Measurements from ENCODE around the gene ADTRP. TPM values are rescaled to one million over a fixed set of nuclear protein-coding genes. Genes with fewer than 3 reads are reported as not detected.

The ADTRP gene
- total RNA-seq, 2 experiments from 2014 or later = 5.5 to 6.0 TPM

DNA sequence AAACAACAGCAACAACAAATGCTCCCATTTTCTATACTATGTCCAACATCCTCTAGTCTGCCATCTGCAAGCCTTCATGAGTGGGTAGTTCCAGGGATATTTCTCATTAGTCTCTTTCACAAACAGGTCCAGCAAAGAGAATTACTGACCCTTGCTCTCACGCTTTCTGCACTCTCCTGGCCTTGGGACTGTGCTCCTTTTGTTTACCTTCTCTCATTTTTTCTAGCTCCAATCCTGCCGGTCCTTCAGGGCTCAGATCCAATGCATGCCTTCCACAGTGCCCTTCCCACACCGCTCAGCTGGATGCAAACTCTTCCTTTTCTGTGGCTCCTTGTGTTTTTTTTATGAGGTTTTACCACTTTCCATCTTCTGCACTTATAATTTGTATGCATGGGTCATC lies 47.2 kb downstream of the ADTRP start:
- Mint-ChIP-seq H3K27ac (peak overlapping the region; percentile 7), H3K27me3 (no peaks in the 10 kb centered on the region), H3K4me3 (no peak overlapping the region), H3K36me3 (ENCODE audit: low read depth) (no peaks in the 10 kb centered on the region), H3K9me3 (no peaks in the 10 kb centered on the region), H3K4me1 (peaks cover 43% of the 10 kb centered on the region)
- POLR2A ChIA-PET = interaction anchor here (0.9 to 1.0 kb wide), 3 partner anchors 8 to 279 kb away, joined by 3 to 4 read pairs (median 3); no protein-coding TSS in a partner anchor
- DNase-seq = no peak
- CTCF ChIA-PET = no interaction called here

- no peak overlapping the region for H3K4me3 Mint-ChIP-seq
- H3K4me1 Mint-ChIP-seq = peaks cover 49% of the 10 kb centered on the region
- ChIA-PET POLR2A (interaction anchor here (1.6 kb wide), 1 partner anchor 18 kb away, joined by 3 read pairs; no protein-coding TSS in a partner anchor), CTCF (interaction anchor here (1.6 kb wide), 1 partner anchor 560 kb away, joined by 3 read pairs; the partner anchor contains the start of gene EDN1)
- H3K27ac Mint-ChIP-seq = no peak overlapping the region
- H3K27me3 Mint-ChIP-seq = no peaks in the 10 kb centered on the region
- H3K9me3 Mint-ChIP-seq = no peaks in the 10 kb centered on the region
- DNase-seq = no peak
- no peaks in the 10 kb centered on the region for H3K36me3 Mint-ChIP-seq (ENCODE audit: low read depth)
Measured at GRCh38 chr6:11730641-11731040, 48.0 kb downstream of the ADTRP start.

- Mint-ChIP-seq H3K9me3 (no peaks in the 10 kb centered on the region), H3K36me3 (ENCODE audit: low read depth) (no peaks in the 10 kb centered on the region), H3K27me3 (no peaks in the 10 kb centered on the region), H3K27ac (peak overlapping the region; percentile 77), H3K4me3 (peak overlapping the region; percentile 12), H3K4me1 (peaks cover 49% of the 10 kb centered on the region)
- POLR2A ChIA-PET = interaction anchor here (1.3 to 1.4 kb wide), 2 partner anchors 15 to 18 kb away, joined by 7 read pairs; no protein-coding TSS in a partner anchor
- DNase-seq = no peak
- CTCF ChIA-PET = no interaction called here
Measured at GRCh38 chr6:11729076-11729475, 49.5 kb downstream of the ADTRP start.

GRCh38 chr6:11727998-11728961 lies 50.3 kb downstream of the ADTRP start:
- H3K36me3 Mint-ChIP-seq (ENCODE audit: low read depth) = no peaks in the 10 kb centered on the region

DNA sequence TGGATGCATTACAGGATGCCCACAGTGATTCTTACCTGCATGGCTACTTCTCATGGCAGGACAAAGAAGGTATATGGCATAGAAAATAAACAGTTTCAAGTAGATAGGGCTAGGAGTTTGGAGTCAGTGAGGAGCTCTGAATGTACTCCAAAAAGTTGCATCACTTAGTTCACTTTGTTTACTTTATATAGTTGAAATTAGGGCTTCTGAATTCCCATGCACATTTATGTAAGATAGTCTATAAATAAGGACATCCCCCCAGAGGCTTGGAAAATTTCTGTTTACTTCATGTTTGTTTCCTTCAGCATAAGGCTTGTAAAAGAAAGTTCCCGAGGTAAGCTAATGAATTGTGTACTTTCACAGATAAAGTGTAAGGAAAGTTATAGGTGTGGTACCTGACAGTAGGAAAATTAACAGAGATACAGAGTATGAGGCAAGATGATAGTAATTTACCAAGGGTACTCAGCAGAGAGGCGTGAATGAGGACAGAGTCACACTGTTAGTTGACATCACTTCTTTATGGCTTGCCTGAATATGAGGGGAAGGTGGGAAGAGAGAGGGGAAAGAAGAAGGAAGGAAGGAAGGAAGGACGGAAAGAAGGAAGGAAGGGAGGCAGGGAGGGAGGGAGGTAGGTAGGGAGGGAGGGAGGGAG lies 51.1 kb downstream of the ADTRP start:
- H3K9me3 Mint-ChIP-seq = no peaks in the 10 kb centered on the region
- peak overlapping the region; percentile 52 for H3K4me3 Mint-ChIP-seq
- H3K27ac Mint-ChIP-seq = peak overlapping the region; percentile 46
- no peaks in the 10 kb centered on the region for H3K36me3 Mint-ChIP-seq (ENCODE audit: low read depth)
- CTCF ChIA-PET = interaction anchor here (1.0 kb wide), 1 partner anchor 12 kb away, joined by 3 read pairs; no protein-coding TSS in a partner anchor
- POLR2A ChIA-PET = interaction anchor here (1.4 kb wide), 1 partner anchor 13 kb away, joined by 7 read pairs; no protein-coding TSS in a partner anchor
- no peak for DNase-seq
- no peaks in the 10 kb centered on the region for H3K27me3 Mint-ChIP-seq
- peaks cover 57% of the 10 kb centered on the region for H3K4me1 Mint-ChIP-seq

More at GRCh38 chr6:11727998-11728961, 50.3 kb downstream of the ADTRP start:
- DNase-seq = no peak
- Mint-ChIP-seq H3K9me3 (no peaks in the 10 kb centered on the region), H3K4me1 (peaks cover 51% of the 10 kb centered on the region), H3K27ac (peak overlapping the region; percentile 77), H3K27me3 (no peaks in the 10 kb centered on the region), H3K4me3 (peak overlapping the region; percentile 64)
- ChIA-PET POLR2A (interaction anchor here (1.0 to 1.4 kb wide), 3 partner anchors 14 to 58 kb away, joined by 4 to 7 read pairs (median 7); no protein-coding TSS in a partner anchor), CTCF (no interaction called here)

DNA sequence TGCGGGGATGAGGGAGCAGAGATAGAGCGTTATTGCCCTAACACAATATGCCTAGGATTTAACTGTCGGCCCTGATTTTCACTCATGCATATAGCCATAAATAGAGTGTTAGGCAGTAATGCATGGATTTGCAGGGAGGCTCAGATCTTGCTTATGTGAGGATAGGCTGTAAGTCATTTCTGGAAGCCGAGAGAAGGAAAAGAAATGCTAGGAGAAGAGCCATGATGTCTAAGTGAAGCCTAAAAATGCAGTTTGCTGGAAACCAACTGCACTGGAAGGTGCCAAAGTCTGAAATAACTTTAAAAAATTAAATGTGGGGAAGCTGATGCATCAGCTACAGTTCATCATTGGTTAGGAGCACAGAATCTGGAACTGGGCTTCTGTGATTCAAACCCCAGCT lies 54.3 kb downstream of the ADTRP start:
- no peak overlapping the region for H3K27ac Mint-ChIP-seq
- H3K27me3 Mint-ChIP-seq = no peaks in the 10 kb centered on the region
- POLR2A ChIA-PET = interaction anchor here (3.7 kb wide), 1 partner anchor 12 kb away, joined by 30 read pairs; no protein-coding TSS in a partner anchor
- H3K4me1 Mint-ChIP-seq = peaks cover 40% of the 10 kb centered on the region
- no peak overlapping the region for H3K4me3 Mint-ChIP-seq
- peaks cover 3% of the 10 kb centered on the region for H3K9me3 Mint-ChIP-seq
- DNase-seq = no peak
- H3K36me3 Mint-ChIP-seq (ENCODE audit: low read depth) = no peaks in the 10 kb centered on the region
- CTCF ChIA-PET = interaction anchor here (2.5 kb wide), 1 partner anchor 13 kb away, joined by 10 read pairs; no protein-coding TSS in a partner anchor

DNA sequence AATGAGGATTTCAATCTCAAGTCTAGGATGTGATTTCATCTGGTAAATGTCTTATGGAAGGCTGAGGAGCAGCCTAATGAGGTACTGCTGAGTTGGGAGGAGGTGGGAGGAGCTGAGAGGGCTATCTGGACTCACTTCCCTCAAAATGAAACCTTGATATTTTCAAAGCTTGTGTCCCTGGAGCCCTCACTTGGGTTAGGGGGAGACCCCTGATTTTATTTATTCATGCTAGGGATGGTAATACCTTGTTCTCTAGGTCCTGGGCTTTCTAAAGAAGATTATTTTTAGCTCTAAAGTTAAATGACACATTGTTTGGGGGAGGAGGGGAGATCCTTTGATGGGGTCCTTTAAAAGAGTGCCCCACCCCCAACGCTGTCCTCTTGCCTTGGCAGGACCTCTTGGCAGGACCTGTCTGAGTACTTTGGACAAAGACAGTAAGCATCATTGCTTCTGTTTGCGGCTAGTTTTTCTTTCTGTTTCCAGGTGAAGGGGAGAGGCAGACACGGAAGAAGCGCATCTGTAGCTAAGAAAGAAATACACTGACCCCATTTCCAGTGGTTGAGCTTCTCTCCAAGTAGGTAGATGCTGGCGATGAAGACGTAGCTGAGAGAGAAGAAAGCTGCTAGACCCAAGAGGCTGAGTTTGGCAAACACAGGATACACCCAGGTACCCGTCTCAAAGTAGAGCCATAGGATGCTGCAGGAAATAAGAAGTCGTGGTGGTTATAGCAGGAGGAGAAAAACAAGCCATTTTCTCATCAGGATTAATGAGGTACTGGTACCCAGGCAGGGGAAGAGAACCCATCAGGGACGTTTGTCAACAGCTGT lies 55.6 kb downstream of the ADTRP start:
- Mint-ChIP-seq H3K9me3 (peaks cover 3% of the 10 kb centered on the region), H3K36me3 (ENCODE audit: low read depth) (no peaks in the 10 kb centered on the region), H3K27me3 (no peaks in the 10 kb centered on the region), H3K4me3 (peak overlapping the region; percentile 56), H3K4me1 (peaks cover 27% of the 10 kb centered on the region), H3K27ac (peak overlapping the region; percentile 50)
- POLR2A ChIA-PET = interaction anchor here (1.0 to 3.7 kb wide), 5 partner anchors 8 to 287 kb away, joined by 3 to 30 read pairs (median 4); no protein-coding TSS in a partner anchor
- DNase-seq = no peak
- CTCF ChIA-PET = interaction anchor here (0.8 to 2.5 kb wide), 2 partner anchors 11 to 35 kb away, joined by 3 to 10 read pairs; no protein-coding TSS in a partner anchor

GRCh38 chr6:11722220-11722619 lies 56.4 kb downstream of the ADTRP start:
- H3K27me3 Mint-ChIP-seq = no peaks in the 10 kb centered on the region
- ChIA-PET POLR2A (interaction anchor here (1.0 to 3.7 kb wide), 5 partner anchors 7 to 288 kb away, joined by 3 to 30 read pairs (median 4); no protein-coding TSS in a partner anchor), CTCF (interaction anchor here (0.8 to 2.5 kb wide), 2 partner anchors 10 to 34 kb away, joined by 3 to 10 read pairs; no protein-coding TSS in a partner anchor)
- H3K36me3 Mint-ChIP-seq (ENCODE audit: low read depth) = no peaks in the 10 kb centered on the region
- H3K27ac Mint-ChIP-seq = no peak overlapping the region
- H3K4me1 Mint-ChIP-seq = peaks cover 22% of the 10 kb centered on the region
- no peak overlapping the region for H3K4me3 Mint-ChIP-seq
- peaks cover 3% of the 10 kb centered on the region for H3K9me3 Mint-ChIP-seq
- DNase-seq = no peak

DNA sequence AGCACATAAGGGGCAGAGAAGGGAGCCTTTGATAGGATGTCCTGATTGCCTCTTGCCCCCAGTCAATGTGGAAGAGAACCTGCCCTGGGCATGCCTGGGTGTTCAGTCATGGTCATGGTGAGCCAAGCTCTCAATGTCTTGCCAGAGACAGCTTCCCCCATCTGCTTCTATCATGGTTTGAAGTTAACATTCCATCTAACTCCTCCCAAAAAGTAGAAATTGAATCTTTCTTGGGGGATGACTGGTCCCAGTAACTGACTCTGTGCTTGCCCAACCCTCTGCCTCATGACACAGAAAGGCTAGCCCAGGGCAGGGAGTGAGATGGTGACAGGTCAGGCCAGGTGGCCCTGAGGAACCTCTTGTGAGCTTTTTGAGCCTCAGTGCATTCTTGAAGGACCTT lies 60.1 kb downstream of the ADTRP start:
- no peak overlapping the region for H3K4me3 Mint-ChIP-seq
- DNase-seq = no peak
- peaks cover 3% of the 10 kb centered on the region for H3K9me3 Mint-ChIP-seq
- CTCF ChIA-PET = no interaction called here
- no peaks in the 10 kb centered on the region for H3K27me3 Mint-ChIP-seq
- peaks cover 35% of the 10 kb centered on the region for H3K4me1 Mint-ChIP-seq
- no peak overlapping the region for H3K27ac Mint-ChIP-seq
- H3K36me3 Mint-ChIP-seq (ENCODE audit: low read depth) = no peaks in the 10 kb centered on the region
- POLR2A ChIA-PET = no interaction called here

DNA sequence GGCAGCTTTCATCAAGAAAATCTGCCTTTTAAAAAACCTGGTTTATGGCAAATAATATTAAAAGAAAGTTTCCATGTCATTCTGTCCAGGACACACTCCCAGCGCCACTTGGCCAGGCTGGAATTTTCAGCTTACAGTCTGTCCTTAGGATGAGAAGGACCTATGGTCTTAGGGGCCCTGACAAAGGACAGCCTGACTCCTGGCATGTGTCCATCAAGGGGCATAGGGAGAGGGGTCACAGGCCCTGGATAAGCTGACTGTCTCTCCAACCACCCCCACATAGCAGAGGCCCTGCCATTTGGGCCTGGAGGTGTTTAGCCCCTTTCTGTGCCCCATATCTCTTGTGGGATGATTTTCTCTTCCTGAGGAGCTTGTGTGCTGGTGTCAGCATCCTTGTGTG lies 60.6 kb downstream of the ADTRP start:
- CTCF ChIA-PET = no interaction called here
- H3K27ac Mint-ChIP-seq = no peak overlapping the region
- peaks cover 3% of the 10 kb centered on the region for H3K9me3 Mint-ChIP-seq
- H3K36me3 Mint-ChIP-seq (ENCODE audit: low read depth) = no peaks in the 10 kb centered on the region
- no peaks in the 10 kb centered on the region for H3K27me3 Mint-ChIP-seq
- peaks cover 35% of the 10 kb centered on the region for H3K4me1 Mint-ChIP-seq
- no peak overlapping the region for H3K4me3 Mint-ChIP-seq
- no peak for DNase-seq
- POLR2A ChIA-PET = no interaction called here

DNA sequence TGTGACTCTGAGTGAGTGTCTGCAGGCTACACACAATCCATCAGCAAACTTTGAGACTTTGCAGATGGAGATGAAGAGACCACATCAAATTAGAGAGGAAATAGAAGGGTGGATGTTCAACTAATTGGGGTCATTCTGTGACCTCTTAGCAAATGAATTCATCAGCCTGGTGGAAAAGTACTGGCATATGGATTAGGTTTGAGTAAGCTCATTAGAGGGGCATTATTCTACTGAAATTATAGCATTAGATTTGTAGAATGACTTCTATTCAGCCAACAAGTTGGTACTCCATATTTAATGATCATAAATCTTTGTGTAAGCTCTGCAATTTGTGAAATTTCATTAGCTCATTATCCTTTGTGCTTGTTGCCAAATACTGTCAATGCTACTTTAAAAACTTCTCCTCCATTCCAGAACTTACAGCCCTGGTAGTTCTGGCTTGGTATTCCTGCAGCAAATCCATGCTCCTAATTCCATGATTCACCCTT lies 63.8 kb downstream of the ADTRP start:
- H3K4me1 Mint-ChIP-seq = peaks cover 54% of the 10 kb centered on the region
- H3K9me3 Mint-ChIP-seq = no peaks in the 10 kb centered on the region
- peak overlapping the region; percentile 36 for H3K4me3 Mint-ChIP-seq
- H3K36me3 Mint-ChIP-seq (ENCODE audit: low read depth) = no peaks in the 10 kb centered on the region
- CTCF ChIA-PET = interaction anchor here (0.6 kb wide), 1 partner anchor 12 kb away, joined by 3 read pairs; no protein-coding TSS in a partner anchor
- POLR2A ChIA-PET = interaction anchor here (0.7 to 2.2 kb wide), 5 partner anchors 8 to 316 kb away, joined by 3 to 7 read pairs (median 3); no protein-coding TSS in a partner anchor
- DNase-seq = no peak
- H3K27ac Mint-ChIP-seq = peak overlapping the region; percentile 82
- H3K27me3 Mint-ChIP-seq = no peaks in the 10 kb centered on the region

All from activated CD4-positive, alpha-beta memory T cell treated with anti-CD3 and anti-CD28 coated beads, Interleukin-2, amount 10 ng/mL, durations not matched to agents 7 days and 5 days (primary cell).